Jurkat, Clone E6-1 (cell line): ENCODE measurements around the gene CLEC20A. TPM values are rescaled to one million over a fixed set of nuclear protein-coding genes. Genes with fewer than 3 reads are reported as not detected.

ENCODE experiments used
- DNase-seq: peaks from one replicate; pipeline ENCODE4 v3.0.0-alpha.2; 2011; ENCODE audit warnings: low read depth, low spot score
- H3K4me3 ChIP-seq: 2 replicates; pipeline ENCODE4 v1.5.1; 2011; ENCODE audit warnings: mild to moderate bottlenecking, low read length, control low read depth, moderate library complexity
- polyA plus RNA-seq: library from polyadenylated mRNA; unstranded; fragments of >200 nt; gene quantifications from one replicate; pipeline ENCODE4 v1.2.1, GENCODE V29; 2012; ENCODE audit warnings: missing spikeins; ENCODE audit not compliant: insufficient read length, insufficient read depth

Gene CLEC20A
- not detected for polyA plus RNA-seq

DNA sequence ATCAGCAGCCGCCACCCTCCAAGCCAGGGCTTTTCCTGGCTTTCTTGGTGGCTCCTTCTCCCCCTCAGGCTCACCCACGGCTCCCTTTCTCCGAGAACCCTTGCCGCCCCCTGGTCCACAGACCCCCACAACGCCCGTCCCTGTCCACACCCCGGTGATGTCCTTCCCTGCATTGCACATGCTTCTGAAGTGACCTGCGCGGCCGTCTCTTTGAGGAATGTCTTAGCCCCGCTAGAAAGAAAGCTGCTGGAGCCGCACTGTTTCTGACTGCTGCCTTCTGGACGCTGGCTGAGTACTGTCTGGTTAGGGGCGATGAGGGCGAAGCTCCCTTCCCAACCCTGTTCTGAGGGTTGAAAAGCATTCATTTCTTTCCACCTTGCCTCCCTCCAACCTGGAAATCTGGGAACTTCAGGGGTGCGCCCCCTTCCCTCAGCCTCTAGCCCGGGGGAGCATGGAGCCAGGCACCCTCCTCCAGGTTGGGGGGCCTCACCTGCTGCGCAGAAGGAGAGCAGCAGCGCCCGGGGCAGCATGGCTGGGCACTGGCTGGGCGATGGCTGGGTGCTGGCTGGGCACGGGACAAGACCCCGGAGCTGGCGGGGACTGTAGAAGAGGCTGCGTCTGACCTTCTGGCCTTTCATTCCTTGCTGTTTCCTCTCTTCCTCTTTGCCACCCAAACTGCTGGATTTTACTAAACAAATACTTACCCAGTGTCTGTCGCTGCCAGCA lies at the start of gene CLEC20A:
Gene CLEC20A (minus strand): TSS at position 555 of the 726 bp plus-strand sequence. CDS start 25 bp downstream, at position 530.
- H3K4me3 ChIP-seq: no peak within 1 kb of the TSS
- no peak for DNase-seq

DNA sequence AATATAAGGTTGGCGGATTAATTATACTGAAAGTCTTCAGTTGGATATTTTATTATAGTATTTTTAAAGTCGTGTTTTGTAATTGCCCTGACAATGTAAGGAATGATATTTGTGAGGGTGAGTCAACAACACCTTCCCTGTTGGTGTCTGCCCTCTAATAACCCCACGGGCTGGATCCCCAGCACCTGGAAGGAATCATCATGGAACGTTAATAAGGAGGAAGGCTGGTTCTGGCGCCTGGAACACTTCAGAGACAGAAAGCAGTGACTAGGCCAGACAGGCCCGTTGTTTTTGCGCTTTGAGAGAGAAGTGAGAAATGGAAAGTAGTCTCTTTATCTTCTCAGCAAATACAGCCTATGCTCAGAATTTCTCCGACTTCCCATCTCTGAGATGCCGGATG lies 47.8 kb upstream of the CLEC20A start:
- DNase-seq: no peak
- H3K4me3 ChIP-seq: no peak overlapping the region

DNA sequence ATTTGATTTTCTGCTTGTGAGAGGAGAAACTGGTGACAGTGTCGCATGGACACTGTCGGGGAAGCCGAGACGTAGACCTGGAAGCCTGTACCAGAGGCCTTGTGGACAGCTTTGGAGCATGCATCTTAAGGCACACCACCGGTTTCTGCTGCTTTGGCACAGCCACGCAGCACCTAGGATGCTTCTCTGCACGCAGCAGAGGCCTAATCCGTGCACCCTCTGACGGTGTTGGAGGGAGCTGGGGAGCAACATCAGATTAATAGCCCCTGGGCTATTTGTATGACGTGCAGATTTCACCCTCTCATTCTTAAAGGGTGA lies 46.5 kb upstream of the CLEC20A start:
- DNase-seq: no peak
- H3K4me3 ChIP-seq: peak overlapping the region; percentile 83; the same call in 1 of the 2 replicates

DNA sequence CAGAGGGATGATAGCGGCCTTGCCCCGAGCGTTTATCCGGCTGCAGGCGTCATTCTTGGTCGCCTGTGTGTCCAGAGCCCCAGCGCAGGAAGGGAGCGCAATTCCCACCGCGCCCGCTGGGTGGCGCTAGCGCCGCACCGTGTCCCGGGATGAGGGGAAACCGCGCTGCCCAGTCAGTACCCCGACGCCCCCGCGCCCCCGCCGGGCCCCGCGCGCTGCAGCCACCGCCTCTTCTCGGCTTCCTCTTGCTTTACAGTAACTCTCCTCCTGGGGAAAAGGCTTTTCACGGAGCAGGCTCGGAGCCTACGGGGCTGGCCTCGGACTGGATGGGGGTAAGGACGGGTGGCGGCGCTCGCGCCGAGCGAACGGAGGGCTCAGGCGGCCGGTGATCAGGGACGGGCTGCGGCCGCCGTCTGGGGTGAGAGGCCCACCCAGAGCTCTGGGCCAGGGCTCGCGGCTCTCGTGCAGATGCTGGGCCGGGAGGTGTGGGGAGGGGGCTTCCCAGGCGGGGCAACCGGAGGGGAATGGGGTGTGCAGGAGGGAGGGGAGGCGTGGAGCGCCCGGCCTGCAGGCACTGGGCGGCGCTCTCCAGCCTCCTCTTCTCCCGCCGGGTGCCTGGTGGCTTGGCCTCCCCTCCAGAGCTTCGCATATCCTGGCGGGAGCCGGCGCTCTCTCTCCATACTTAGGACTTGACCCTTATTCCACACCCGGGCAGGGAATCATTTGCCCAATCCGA lies 46.0 kb upstream of the CLEC20A start:
- peak overlapping the region; percentile 83 for H3K4me3 ChIP-seq
- peak; percentile 42 for DNase-seq

DNA sequence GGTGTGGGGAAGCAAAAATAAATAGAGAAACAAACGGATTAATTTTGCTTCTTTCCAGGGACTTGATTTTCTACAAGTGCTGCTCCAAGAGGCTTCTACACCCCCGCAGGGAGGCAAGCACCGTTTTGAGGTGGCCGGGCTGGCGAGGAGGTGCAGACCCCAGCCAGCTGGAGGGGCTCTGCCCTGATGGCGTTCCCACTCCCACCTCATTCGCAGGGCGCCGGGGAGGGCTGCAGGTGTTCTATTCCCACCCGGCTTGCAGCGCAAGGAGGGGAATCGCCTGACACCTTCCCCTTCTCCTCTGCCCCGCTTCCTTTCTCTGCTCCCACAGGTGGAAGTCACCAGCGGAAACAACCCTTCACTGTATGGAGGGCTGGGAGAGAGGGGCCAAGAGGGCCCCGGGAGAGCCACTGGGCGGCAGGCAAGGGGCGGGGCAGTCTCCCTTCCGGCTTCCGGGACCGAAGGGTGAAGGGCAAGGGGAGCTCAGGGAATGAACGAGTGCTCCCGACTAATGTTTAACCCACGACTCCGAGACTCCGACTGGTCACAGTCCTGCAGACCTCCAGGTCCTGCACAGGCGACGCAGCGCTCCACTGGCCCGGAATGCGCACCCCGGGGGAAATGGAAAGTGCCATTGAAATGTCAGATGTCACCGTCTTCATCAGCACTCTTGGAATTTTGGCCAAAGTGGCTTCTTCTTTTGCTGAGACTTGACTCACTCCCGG lies 45.2 kb upstream of the CLEC20A start:
- peak; percentile 9 for DNase-seq
- H3K4me3 ChIP-seq: peak overlapping the region; percentile 83

DNA sequence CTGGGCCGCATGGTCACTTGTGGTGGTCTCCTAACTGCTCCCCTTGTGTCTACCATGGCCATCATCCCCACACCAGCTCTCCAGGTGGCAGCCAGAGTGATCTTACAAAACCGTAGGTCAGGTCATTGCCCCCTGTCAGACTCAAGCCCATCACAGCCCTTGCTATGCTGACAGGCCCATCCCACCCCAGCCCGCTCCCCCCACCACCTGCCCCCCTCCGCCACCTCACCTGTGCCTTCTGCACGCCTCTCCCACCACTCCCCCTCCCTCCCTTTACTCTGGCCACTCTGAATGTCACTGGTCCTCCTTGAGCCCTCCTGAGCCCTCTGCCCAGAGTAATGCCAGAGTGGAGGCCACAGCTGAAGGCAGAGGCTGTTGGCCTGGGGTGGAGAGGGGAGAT lies 44.6 kb upstream of the CLEC20A start:
- no peak overlapping the region for H3K4me3 ChIP-seq
- DNase-seq: no peak

DNA sequence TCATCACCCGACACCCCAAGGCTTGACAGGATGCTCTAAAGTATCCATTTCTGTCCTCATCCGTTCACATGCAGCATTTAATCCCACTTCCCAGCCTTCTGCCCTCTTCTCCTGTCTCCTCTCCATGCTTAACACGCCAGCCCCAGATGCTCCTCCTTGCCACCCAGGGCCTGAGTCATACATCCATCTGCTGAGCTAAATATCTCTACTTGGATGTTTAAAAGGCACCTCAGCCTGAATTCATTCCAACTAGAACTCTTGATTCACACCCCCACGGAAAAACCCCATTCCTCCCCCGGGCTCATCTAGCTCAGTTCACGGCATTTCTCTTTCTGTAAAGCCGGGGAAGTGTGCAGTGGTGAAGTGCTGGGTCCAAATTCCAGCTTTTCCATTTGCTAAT lies 43.9 kb upstream of the CLEC20A start:
- no peak for DNase-seq
- no peak overlapping the region for H3K4me3 ChIP-seq

DNA sequence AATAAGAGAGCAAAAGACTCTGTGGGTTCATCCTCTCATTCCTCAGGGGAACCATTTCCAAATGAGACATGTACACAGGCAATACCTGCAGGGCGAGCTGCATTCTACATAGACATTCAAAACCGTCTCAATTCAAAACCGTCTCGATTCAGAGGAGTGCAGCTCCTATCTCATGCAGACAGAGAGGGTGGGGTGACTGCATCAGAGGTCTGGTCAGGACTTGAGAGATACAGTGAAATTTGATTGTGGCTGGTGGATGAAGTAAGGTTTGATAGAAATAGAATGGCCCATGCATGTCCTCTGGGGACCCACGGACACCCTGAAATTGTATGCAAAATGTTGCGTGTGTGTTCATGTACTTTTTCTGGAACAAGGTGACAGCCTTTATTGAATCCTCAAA lies 43.4 kb upstream of the CLEC20A start:
- H3K4me3 ChIP-seq: no peak overlapping the region

DNA sequence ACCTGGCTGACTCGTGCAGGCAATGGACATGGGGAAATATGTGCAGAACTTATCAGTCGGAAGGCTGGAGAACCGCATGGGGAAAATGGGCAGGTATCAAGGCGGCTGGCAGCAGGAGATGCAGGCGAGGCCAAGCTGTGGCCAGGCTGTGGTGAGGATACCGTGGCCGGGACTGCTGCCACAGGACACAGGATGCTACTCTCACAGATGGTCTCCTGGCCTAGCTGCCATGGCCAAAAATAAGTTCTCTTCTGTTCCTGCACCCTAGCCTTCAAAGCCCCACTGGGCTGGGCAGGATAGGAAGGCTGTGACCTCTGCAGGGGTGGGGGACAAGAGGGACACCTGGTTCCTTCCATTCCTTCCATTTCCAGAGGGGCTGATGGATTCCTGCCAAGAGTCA lies 42.5 kb upstream of the CLEC20A start:
- no peak overlapping the region for H3K4me3 ChIP-seq
- DNase-seq: no peak

More for the DNA sequence above, 43.4 kb upstream of the CLEC20A start:
- DNase-seq: no peak

DNA sequence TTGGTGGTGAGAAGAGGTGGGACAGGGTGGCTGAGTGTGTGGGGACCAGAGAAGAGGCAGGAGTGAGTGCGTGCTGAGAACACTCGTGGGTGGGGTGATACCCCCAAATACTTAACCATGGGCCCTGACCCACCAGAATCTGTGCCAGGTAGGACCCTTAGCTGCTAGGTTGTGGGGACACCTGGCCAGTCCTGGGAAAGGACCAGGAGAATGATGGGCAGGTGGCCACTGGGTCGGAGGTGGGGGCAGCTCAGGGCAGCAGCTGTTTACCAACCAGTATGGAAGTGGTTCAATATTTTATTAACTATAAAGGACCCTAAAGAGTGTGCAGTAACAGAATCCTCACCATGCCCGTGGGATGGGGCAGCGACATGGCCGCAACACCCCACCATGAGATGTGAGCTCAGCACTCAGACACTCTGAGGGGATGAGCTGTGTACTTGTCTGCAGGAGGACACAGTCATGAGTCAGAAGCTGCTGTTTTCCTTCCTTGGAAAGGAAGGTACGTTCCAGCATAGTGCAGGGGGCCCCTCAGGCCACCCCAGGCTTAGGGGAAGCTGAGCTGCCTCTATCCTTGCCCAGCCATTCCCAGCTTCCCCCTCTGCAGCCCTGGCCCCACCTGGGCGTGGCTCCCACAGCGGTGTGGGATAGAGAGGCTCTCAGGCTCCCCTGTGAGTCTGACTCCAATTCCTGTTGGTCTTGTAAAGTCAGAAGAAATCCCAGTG lies 41.6 kb upstream of the CLEC20A start:
- DNase-seq: no peak
- H3K4me3 ChIP-seq: no peak overlapping the region

DNA sequence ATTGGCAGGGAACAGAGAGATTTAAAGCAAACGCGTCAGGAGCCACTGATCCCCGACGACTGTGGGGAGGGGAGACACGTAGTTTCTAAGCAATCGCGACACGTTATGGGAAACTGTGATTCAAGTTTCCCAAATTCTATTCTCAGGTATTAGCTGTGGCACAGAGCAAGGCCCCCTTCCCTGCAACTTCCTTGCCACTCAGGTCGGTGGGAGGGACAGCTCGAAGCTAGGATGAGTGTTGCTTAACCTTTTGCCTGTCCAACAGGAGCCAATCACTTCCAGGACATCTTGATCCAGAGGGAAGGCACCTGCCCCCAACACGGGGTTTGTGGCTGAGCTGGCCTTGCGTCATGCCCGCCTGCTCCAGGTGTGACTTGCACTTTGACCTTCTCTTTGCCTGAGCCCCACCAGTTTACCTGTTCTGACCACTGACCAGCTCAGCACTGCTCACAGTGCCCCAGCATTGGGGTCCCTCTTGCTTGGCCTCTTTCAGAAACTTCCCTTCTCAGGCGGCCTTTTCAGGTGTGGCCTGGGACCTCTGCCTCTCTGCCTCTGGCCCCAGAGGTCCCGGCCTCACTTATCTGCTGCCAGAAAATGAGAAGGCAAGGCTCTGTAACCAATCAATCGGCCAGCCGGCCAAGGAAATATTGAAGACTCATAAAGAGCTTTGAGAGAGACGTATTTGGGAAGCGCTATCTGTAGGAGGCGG lies 40.8 kb upstream of the CLEC20A start:
- H3K4me3 ChIP-seq: no peak overlapping the region
- DNase-seq: no peak

DNA sequence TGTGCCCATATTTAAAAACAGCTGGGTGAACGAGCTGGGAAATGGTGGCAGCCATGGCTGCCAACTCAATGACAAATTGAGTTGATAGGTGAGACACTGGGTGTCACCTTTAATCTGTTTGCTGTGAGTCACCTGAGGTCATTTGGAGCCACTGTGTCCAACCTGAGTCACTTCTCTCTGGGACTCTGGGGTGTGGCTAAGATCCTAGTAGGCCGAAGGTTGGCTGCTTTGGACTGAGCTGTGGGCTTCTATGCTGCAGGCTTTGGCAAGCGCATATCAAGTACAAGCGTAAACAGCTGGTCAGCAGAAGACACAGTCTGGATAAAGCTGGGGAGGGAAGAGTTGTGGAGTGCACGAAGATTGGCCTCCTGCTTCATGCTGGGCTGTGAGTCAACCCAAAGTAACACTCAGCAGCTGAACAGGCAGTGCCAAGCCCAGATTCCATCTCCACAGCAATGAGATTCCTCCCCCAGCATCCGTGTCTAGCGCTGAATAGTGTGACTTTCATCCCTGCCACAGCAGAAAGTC lies 40.1 kb upstream of the CLEC20A start:
- no peak for DNase-seq
- no peak overlapping the region for H3K4me3 ChIP-seq

DNA sequence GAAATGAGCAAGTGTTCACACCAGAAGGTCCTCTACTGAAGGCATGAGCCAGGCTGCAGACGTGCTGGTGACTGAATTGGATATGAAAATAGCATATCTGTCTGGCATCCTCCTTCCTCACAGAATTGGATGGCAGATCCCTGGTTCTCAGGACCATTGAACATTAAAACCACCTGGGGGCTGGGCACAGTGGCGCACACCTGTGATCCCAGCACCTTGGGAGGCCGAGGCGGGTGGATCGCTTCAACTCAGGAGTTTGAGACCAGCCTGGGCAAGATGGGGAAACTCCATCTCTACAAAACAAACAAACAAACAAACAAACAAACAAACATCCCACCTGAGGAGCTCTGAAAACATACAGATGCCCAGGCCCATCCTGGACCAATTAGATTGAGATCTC lies 39.6 kb upstream of the CLEC20A start:
- no peak for DNase-seq
- no peak overlapping the region for H3K4me3 ChIP-seq

DNA sequence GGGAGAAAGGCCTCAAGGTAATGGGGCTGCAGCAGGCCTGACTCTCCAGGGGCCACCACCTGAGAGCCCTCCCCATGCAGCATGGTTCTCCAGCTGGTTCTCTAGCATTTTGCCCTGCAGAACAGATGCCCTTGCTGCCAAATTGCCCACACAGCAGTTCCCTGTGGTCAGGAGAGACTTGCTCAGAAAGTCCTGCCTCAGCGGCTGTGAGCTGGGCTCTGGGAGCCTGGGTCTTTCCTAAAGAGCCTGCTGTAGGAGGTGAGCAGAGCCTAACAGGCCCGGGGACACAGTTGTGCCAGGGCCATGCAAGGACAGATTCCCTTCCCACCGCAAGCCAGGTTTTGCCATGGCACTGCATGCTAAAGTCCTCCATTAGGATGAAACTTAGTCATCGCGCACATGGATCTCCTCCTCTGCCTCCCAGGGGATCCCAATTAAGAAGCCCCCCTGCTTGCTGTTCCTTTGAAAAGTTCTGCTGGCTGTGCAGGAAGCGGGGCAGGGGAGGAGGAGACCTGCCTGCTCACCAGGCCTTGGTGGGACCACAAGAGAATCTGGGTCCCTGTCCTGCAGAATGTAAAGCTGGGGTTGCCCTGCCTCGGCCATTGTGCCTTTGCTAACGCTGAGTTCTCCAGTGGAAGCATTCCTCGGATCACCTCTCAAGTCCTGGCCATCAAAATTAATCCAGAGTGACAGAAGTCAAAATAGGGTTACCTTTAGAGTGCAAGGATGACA lies 37.5 kb upstream of the CLEC20A start:
- no peak overlapping the region for H3K4me3 ChIP-seq
- DNase-seq: no peak

DNA sequence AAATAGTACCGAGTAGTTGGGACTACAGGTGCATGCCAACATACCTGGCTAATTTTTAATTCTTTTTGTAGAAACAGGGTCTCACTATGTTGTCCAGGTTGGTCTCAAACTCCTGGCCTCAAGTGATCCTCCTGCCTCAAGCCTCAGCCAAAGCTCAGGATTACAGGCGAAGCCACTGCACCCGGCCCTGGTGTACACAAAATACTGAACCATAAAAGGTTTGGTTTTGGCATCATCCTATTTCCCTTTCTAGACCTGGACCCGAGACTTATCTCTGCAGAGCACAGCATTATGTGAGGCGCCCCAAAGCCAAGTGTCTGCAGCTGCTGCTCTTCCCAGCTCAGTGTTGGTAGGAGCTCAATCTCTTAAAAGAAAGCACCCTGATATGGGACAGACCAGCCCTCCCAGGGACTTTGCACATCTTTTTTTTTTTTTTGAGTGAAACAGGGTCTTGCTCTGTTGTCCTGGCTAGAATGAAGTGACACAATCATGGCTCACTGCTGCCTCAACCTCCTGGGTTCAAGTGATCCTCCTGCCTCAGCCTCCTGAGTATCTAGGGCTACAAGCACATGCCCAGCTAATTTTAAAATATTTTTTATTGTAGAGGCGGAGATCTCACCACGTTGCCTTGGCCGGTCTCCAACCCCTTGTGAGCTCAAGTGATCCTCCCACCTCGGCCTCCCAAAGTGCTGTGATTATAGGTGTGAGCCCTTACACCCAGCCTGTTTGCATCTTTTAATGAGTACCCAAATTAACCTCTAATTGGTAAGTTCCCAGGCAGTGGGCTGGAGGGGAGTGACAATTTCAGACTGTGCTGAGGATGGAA lies 36.6 kb upstream of the CLEC20A start:
- no peak overlapping the region for H3K4me3 ChIP-seq
- no peak for DNase-seq

DNA sequence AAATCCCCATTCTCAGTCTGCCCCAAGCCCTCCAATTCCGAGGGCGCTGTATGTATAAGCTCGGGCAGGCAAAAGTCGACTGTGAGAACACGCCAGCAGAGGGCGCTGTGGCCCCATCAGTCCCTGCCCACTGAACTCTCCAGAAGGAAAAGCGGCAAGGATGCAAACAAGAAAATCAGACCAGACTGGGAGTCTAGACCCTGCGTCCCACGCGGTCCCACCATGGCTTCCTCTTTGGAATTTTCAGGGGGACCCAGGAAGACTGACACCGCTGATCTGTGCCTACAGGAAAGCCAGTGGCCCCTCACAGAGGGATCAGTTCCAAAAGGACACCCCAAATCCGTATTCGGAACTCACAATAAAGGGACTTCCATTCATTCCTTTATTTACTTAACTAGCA lies 35.6 kb upstream of the CLEC20A start:
- DNase-seq: peak; percentile 53
- H3K4me3 ChIP-seq: no peak overlapping the region

DNA sequence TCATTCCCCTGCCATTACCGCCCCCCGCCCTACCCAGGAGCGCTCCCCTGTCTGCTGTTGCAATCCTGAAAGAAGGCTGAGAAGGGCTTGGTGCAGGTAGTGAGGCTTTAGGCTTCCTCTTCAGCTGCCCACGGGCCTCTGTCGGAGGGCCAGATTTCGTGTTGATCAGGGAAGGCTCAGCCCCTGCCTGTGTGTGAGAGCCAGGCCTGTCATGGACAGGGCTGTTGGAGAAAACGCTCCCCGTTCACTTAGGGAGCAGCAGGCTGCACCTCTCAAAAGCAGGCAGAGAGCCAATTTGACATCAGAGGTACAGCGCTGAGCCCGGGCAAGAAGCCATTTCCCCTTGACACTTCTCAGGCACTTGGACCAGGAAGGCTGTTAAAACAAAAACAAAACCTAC lies 35.1 kb upstream of the CLEC20A start:
- no peak for DNase-seq
- H3K4me3 ChIP-seq: no peak overlapping the region
